ENCODE measurements around the gene SLC39A9.

SLC39A9 gene

DNA sequence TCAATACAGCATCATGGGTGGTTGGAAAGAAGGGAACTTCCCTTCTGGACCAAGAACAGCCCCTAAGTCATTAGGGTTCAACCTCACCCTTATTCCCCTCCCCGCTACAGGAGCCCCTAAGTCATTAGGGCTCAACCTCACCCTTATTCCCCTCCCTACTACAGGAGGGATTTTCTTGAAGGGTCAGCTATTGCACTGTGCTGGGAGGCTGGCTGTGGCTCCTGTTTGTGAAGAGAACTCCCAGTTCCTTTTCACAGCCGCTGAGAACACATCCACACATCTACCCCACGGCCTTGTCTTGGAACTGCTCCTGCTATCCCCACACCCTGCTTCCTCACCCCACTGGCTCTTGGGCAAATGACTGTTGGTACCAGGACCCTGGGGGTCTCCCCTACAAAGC lies 45.3 kb upstream of the SLC39A9 start:
- no peak for DNase-seq (ENCODE audit: low read depth)
- H3K4me3 ChIP-seq (ENCODE audit: low read depth, low read length): no peak overlapping the region
- TF ChIP-seq CTCF (IDR thresholded peaks at IDR 0.05; ENCODE audit: low read depth, low read length) (no peak), MYC (IDR thresholded peaks at IDR 0.05; ENCODE audit: low read depth, low read length) (no peak), POLR2A (IDR thresholded peaks at IDR 0.05; ENCODE audit: extremely low read depth, insufficient read length) (no peak), MAX (IDR thresholded peaks at IDR 0.05; ENCODE audit: low read depth, low read length) (no peak)

- no peak overlapping the region for H3K4me3 ChIP-seq (ENCODE audit: low read depth, low read length)
- no peak for DNase-seq (ENCODE audit: low read depth)
- TF ChIP-seq MAX (IDR thresholded peaks at IDR 0.05; ENCODE audit: low read depth, low read length): peak; percentile 31; the same call in 1 of the 2 replicates
- no peak for TF ChIP-seq POLR2A (IDR thresholded peaks at IDR 0.05; ENCODE audit: extremely low read depth, insufficient read length)
Measured at GRCh38 chr14:69354383-69355153, 43.9 kb upstream of the SLC39A9 start.

GRCh38 chr14:69355154-69355597 lies 43.3 kb upstream of the SLC39A9 start:
- H3K4me3 ChIP-seq (ENCODE audit: low read depth, low read length): no peak overlapping the region
- no peak for DNase-seq (ENCODE audit: low read depth)
- TF ChIP-seq MYC (IDR thresholded peaks at IDR 0.05; ENCODE audit: low read depth, low read length) (no peak), CTCF (IDR thresholded peaks at IDR 0.05; ENCODE audit: low read depth, low read length) (no peak), POLR2A (IDR thresholded peaks at IDR 0.05; ENCODE audit: extremely low read depth, insufficient read length) (no peak)

- DNase-seq (ENCODE audit: low read depth): no peak
- H3K4me3 ChIP-seq (ENCODE audit: low read depth, low read length): no peak overlapping the region
- TF ChIP-seq MYC (IDR thresholded peaks at IDR 0.05; ENCODE audit: low read depth, low read length) (no peak), MAX (IDR thresholded peaks at IDR 0.05; ENCODE audit: low read depth, low read length) (no peak), POLR2A (IDR thresholded peaks at IDR 0.05; ENCODE audit: extremely low read depth, insufficient read length) (no peak), CTCF (IDR thresholded peaks at IDR 0.05; ENCODE audit: low read depth, low read length) (no peak)
Measured at GRCh38 chr14:69355607-69356281, 42.7 kb upstream of the SLC39A9 start.

DNA sequence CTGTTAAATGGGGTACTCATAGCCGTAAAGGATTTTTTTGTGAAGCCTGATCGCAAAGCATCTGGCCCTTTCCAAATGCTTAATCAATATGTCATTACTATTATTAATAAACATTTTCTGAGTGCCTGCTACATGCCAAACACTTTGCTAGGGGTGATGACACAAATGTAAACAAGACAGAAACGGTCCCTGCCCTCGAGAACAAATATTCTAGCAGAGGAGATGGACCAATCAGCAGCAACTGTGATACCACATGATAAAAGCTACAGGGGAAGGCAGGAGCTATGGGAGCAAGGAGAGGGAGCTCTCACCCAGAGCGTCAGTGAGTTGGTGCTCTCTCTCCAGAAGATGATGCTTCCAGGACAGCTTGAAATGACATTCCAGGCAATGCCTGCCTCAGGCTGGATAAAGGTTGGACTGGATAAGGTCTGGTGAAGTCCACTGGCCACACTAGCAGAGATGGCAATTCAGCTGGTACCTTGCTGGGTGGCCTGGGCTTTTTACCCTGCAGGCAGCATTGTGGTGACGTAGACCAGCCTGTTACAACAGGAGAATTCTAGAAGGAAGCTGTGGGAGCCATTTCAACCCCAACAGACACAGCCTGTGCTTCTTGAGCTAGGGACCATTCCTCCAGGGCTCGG lies 41.5 kb upstream of the SLC39A9 start:
- TF ChIP-seq MYC (IDR thresholded peaks at IDR 0.05; ENCODE audit: low read depth, low read length) (no peak), MAX (IDR thresholded peaks at IDR 0.05; ENCODE audit: low read depth, low read length) (no peak), POLR2A (IDR thresholded peaks at IDR 0.05; ENCODE audit: extremely low read depth, insufficient read length) (no peak), CTCF (IDR thresholded peaks at IDR 0.05; ENCODE audit: low read depth, low read length) (no peak)
- no peak overlapping the region for H3K4me3 ChIP-seq (ENCODE audit: low read depth, low read length)
- DNase-seq (ENCODE audit: low read depth): no peak

Data from NB4 (cell line).